Activated T-cell treated with anti-CD3 and anti-CD28 coated beads, Interleukin-2, amount 50 U/mL, for 48 hours (primary cell): ENCODE results near the gene PCSK6.
A peak's percentile ranks its signal among the peaks of the same experiment; 100 is the strongest.
"Not testable (repeated sequence)": the region's sequence is repeated elsewhere in the genome, so short reads cannot be mapped to it uniquely, and the experiment has no call there.

ENCODE experiments used
- DNase-seq, 2 experiments: peaks; one replicate each; pipeline ENCODE4 v3.0.0-alpha.2; 2020

PCSK6 gene

GRCh38 chr15:101427606-101428487, 61.7 kb downstream of the PCSK6 start:
- no peak for DNase-seq

- no peak for DNase-seq
These were observed 62.7 kb downstream of the PCSK6 start for GRCh38 chr15:101426761-101427333.

- no peak for DNase-seq
These were observed 63.6 kb downstream of the PCSK6 start for GRCh38 chr15:101425787-101426365.

GRCh38 chr15:101424984-101425383, 64.5 kb downstream of the PCSK6 start:
- DNase-seq = no peak

- no peak for DNase-seq
These were observed 69.3 kb downstream of the PCSK6 start for GRCh38 chr15:101420232-101420631.

- DNase-seq = not testable (repeated sequence)
These were observed 73.0 kb downstream of the PCSK6 start for GRCh38 chr15:101416475-101416874.

- no peak for DNase-seq
These were observed 76.3 kb downstream of the PCSK6 start for GRCh38 chr15:101413239-101413638.

- no peak for DNase-seq
These were observed 77.9 kb downstream of the PCSK6 start for GRCh38 chr15:101411581-101411980.

- DNase-seq = no peak
These were observed 78.4 kb downstream of the PCSK6 start for GRCh38 chr15:101411085-101411484.

- DNase-seq = no peak
These were observed 78.9 kb downstream of the PCSK6 start for GRCh38 chr15:101410612-101411011.

GRCh38 chr15:101409621-101410020, 79.9 kb downstream of the PCSK6 start:
- DNase-seq = no peak

GRCh38 chr15:101407966-101408775, 81.3 kb downstream of the PCSK6 start:
- DNase-seq = no peak

GRCh38 chr15:101407439-101407838, 82.1 kb downstream of the PCSK6 start:
- DNase-seq = peak; percentile 22 to 24

GRCh38 chr15:101406526-101407195, 82.8 kb downstream of the PCSK6 start:
- DNase-seq = no peak

- DNase-seq = no peak
These were observed 83.5 kb downstream of the PCSK6 start for GRCh38 chr15:101406036-101406435.

GRCh38 chr15:101404245-101404644, 85.3 kb downstream of the PCSK6 start:
- DNase-seq = no peak

- DNase-seq = not testable (repeated sequence)
These were observed 86.6 kb downstream of the PCSK6 start for GRCh38 chr15:101402883-101403282.

GRCh38 chr15:101401286-101401685, 88.2 kb downstream of the PCSK6 start:
- DNase-seq = no peak

GRCh38 chr15:101399431-101399830, 90.1 kb downstream of the PCSK6 start:
- DNase-seq = no peak

GRCh38 chr15:101398247-101398646, 91.3 kb downstream of the PCSK6 start:
- no peak for DNase-seq

GRCh38 chr15:101397521-101398003, 91.9 kb downstream of the PCSK6 start:
- no peak for DNase-seq

GRCh38 chr15:101396484-101397261, 92.8 kb downstream of the PCSK6 start:
- no peak for DNase-seq
